IMR-90 (cell line): Measurements from ENCODE around the gene MRPL23. TPM values are rescaled to one million over a fixed set of nuclear protein-coding genes. Genes with fewer than 3 reads are reported as not detected.

ENCODE experiments used
- ATAC-seq: fragments of 200-7000 bp; cut with Tn5 transposase; 2 replicates; pipeline ENCODE4 v1.9.1; 2020; ENCODE audit warnings: low read depth, mild to moderate bottlenecking, moderate library complexity
- BruUV-seq: library from RNA; stranded (reverse); fragments of 400-500 nt; replicated peaks from 2 replicates; lab custom pipeline; 2021; lab: Mats Ljungman, UMichigan
- CTCF ChIA-PET: fragments of 300-600 bp; formaldehyde crosslinking; extraction: SDS; loops from one replicate; lab custom pipeline; 2021; ENCODE audit warnings: antibody characterized with exemption; lab: Yijun Ruan, JAX
- POLR2A ChIA-PET: fragments of 300-600 bp; sonication (Branson Sonifier 250); formaldehyde crosslinking; loops from one replicate; lab custom pipeline; 2022; ENCODE audit warnings: antibody characterized with exemption; ENCODE audit not compliant: unreplicated experiment; lab: Charles Lee
- DNase-seq: peaks from one replicate; pipeline ENCODE4 v3.0.0; 2013
- H2AFZ ChIP-seq: replicated peaks from 2 replicates; pipeline ENCODE3; 2013; ENCODE audit warnings: low read length, mild to moderate bottlenecking; ENCODE audit not compliant: poor library complexity
- H2AK5ac ChIP-seq: 2 replicates; pipeline ENCODE4 v1.6.1; 2013; ENCODE audit warnings: low read depth, low read length, inconsistent platforms
- H2AK9ac ChIP-seq: replicated peaks from 2 replicates; pipeline ENCODE3; 2013; ENCODE audit warnings: mild to moderate bottlenecking, low read depth, low read length, moderate library complexity; ENCODE audit not compliant: poor library complexity
- H2BK120ac ChIP-seq: 2 replicates; pipeline ENCODE4 v1.6.1; 2013; ENCODE audit warnings: low read depth, low read length, inconsistent platforms
- H2BK15ac ChIP-seq: 3 replicates; pipeline ENCODE4 v1.6.1; 2013; ENCODE audit warnings: low read depth, low read length, inconsistent platforms
- H2BK20ac ChIP-seq: 2 replicates; pipeline ENCODE4 v1.6.1; 2013; ENCODE audit warnings: low read depth, mild to moderate bottlenecking, inconsistent platforms, low read length, moderate library complexity
- H2BK5ac ChIP-seq: 2 replicates; pipeline ENCODE4 v1.6.1; 2013; ENCODE audit warnings: mild to moderate bottlenecking, low read depth, low read length, inconsistent platforms; ENCODE audit not compliant: poor library complexity, severe bottlenecking
- H3K14ac ChIP-seq: replicated peaks from 2 replicates; pipeline ENCODE4 v1.6.1; 2013; ENCODE audit warnings: low read depth, low read length, inconsistent platforms
- H3K18ac ChIP-seq: 2 replicates; pipeline ENCODE4 v1.6.1; 2013; ENCODE audit warnings: low read depth, low read length, control low read depth
- H3K23ac ChIP-seq: 2 replicates; pipeline ENCODE4 v1.6.1; 2013; ENCODE audit warnings: low read depth, low read length, inconsistent platforms
- H3K27ac ChIP-seq: 2 replicates; pipeline ENCODE4 v1.5.1; 2013; ENCODE audit warnings: mild to moderate bottlenecking, control low read depth, low read length; ENCODE audit not compliant: insufficient read depth
- H3K27me3 ChIP-seq: 2 replicates; pipeline ENCODE4 v1.6.1; 2013; ENCODE audit warnings: low read length; ENCODE audit not compliant: control insufficient read depth, insufficient read depth
- H3K36me3 ChIP-seq: 2 replicates; pipeline ENCODE4 v1.6.1; 2013; ENCODE audit warnings: low read length, mixed read lengths; ENCODE audit not compliant: control insufficient read depth, insufficient read depth
- H3K4ac ChIP-seq: 2 replicates; pipeline ENCODE4 v1.6.1; 2013; ENCODE audit warnings: low read depth, low read length, inconsistent platforms
- H3K4me1 ChIP-seq: 2 replicates; pipeline ENCODE4 v1.6.1; 2013; ENCODE audit warnings: low read length, mixed read lengths; ENCODE audit not compliant: control insufficient read depth, insufficient read depth
- H3K4me2 ChIP-seq: 2 replicates; pipeline ENCODE4 v1.6.1; 2013; ENCODE audit warnings: low read depth, mild to moderate bottlenecking, control low read depth, low read length, moderate library complexity
- H3K4me3 ChIP-seq: 2 replicates; pipeline ENCODE4 v1.5.1; 2013; ENCODE audit warnings: low read depth, mild to moderate bottlenecking, control low read depth, low read length, moderate library complexity; ENCODE audit not compliant: insufficient read depth
- H3K56ac ChIP-seq: 2 replicates; pipeline ENCODE4 v1.6.1; 2013; ENCODE audit warnings: low read length, inconsistent platforms; ENCODE audit not compliant: insufficient read depth; ENCODE audit errors: extremely low read depth
- H3K79me1 ChIP-seq, 2 experiments: 2 replicates each; pipeline ENCODE4 v1.6.1; 2013; ENCODE audit warnings: low read length in 2 of 2, inconsistent platforms in 1 of 2, low read depth in 1 of 2
- H3K9ac ChIP-seq: 2 replicates; pipeline ENCODE4 v1.6.1; 2013; ENCODE audit warnings: low read depth, low read length, control low read depth
- H3K9me1 ChIP-seq: 2 replicates; pipeline ENCODE4 v1.6.1; 2013; ENCODE audit warnings: low read length, inconsistent platforms; ENCODE audit not compliant: insufficient read depth
- H3K9me3 ChIP-seq: 2 replicates; pipeline ENCODE4 v1.6.1; 2013; ENCODE audit warnings: low read length; ENCODE audit not compliant: control insufficient read depth, insufficient read depth
- H4K20me1 ChIP-seq: 2 replicates; pipeline ENCODE4 v1.6.1; 2013; ENCODE audit warnings: low read length, inconsistent platforms; ENCODE audit not compliant: insufficient read depth
- H4K5ac ChIP-seq: 2 replicates; pipeline ENCODE4 v1.6.1; 2013; ENCODE audit warnings: mild to moderate bottlenecking, low read depth, low read length, control low read depth
- H4K8ac ChIP-seq, 2 experiments: 2 replicates each; pipeline ENCODE4 v1.6.1; 2013; ENCODE audit warnings: low read depth in 2 of 2, low read length in 2 of 2, control low read depth in 1 of 2, inconsistent platforms in 1 of 2
- H4K91ac ChIP-seq: 2 replicates; pipeline ENCODE4 v1.6.1; 2013; ENCODE audit warnings: low read depth, low read length, inconsistent platforms; ENCODE audit not compliant: insufficient read depth
- BHLHE40 ChIP-seq: fragments of 150-350 bp; IDR thresholded peaks from 2 replicates; pipeline ENCODE4 v1.6.1; 2016; ENCODE audit warnings: mild to moderate bottlenecking, low read depth, low read length
- FOS ChIP-seq: fragments of 150-350 bp; IDR thresholded peaks from 2 replicates; pipeline ENCODE4 v1.6.1; 2016; ENCODE audit warnings: low read depth, low read length
- MAZ ChIP-seq: IDR thresholded peaks from 2 replicates; pipeline ENCODE4 v1.6.1; 2012; ENCODE audit warnings: low read depth, mild to moderate bottlenecking, low read length, improper control_type of control experiment, moderate library complexity, borderline replicate concordance
- MXI1 ChIP-seq: IDR thresholded peaks from 2 replicates; pipeline ENCODE4 v1.6.1; 2012; ENCODE audit warnings: low read depth, mild to moderate bottlenecking, low read length, moderate library complexity, borderline replicate concordance
- NFE2L2 ChIP-seq: fragments of 150-350 bp; IDR thresholded peaks from 2 replicates; pipeline ENCODE4 v1.6.1; 2016; ENCODE audit warnings: low read depth, mild to moderate bottlenecking, low read length
- POLR2A ChIP-seq: IDR thresholded peaks from 2 replicates; pipeline ENCODE4 v1.6.1; 2012; ENCODE audit warnings: mild to moderate bottlenecking, low read depth, low read length
- RAD21 ChIP-seq: IDR thresholded peaks from 2 replicates; pipeline ENCODE4 v1.6.1; 2012; ENCODE audit warnings: low read length, improper control_type of control experiment
- RCOR1 ChIP-seq: IDR thresholded peaks from 2 replicates; pipeline ENCODE4 v1.6.1; 2012; ENCODE audit warnings: mild to moderate bottlenecking, low read length, improper control_type of control experiment; ENCODE audit not compliant: insufficient replicate concordance
- SMC3 ChIP-seq: fragments of 150-350 bp; IDR thresholded peaks from 2 replicates; pipeline ENCODE4 v1.6.1; 2016; ENCODE audit warnings: low read depth, mild to moderate bottlenecking, antibody characterized with exemption, low read length, moderate library complexity
- WGBS, 2 experiments: methylation state at CpG; one replicate each; pipeline versions ENCODE4 v1.1.5 to v1.1.7; 2013; ENCODE audit warnings: missing lambda C conversion rate in 2 of 2; ENCODE audit not compliant: insufficient read length in 1 of 2; ENCODE audit errors: extremely low coverage in 2 of 2; 5-methylcytosine and 5-hydroxymethylcytosine counted together
- dilution Hi-C: fragments of 300-500 bp; cut with HindIII; formaldehyde crosslinking; loops from one replicate; pipeline ENCODE4 v1.14.3; 2018; ENCODE audit warnings: low sequenced_read_pairs; ENCODE audit not compliant: unreplicated experiment
- in situ Hi-C: fragments of 300-500 bp; cut with MboI; formaldehyde crosslinking; loops from 3 replicates; pipeline ENCODE4 v1.14.3; 2019; ENCODE audit warnings: low sequenced_read_pairs, inconsistent platforms, mixed read lengths
- intact Hi-C: fragments of 100-400 bp; cut with micrococcal nuclease; formaldehyde crosslinking; loops from 2 replicates; pipeline ENCODE4 v1.10.0; 2022
- polyA plus RNA-seq, 3 experiments: library from polyadenylated mRNA; depleted of rRNA; stranded (reverse); fragments of >200 nt; gene quantifications; 2 replicates each; pipeline ENCODE4 v1.2.3, GENCODE V29; 2012; ENCODE audit warnings: low replicate concordance in 1 of 3
- total RNA-seq: library from RNA; depleted of rRNA; stranded (reverse); fragments of >200 nt; gene quantifications from 2 replicates; pipeline ENCODE4 v1.2.3, GENCODE V29; 2012

The MRPL23 gene
- total and polyA plus RNA-seq, 2 of the 4 experiments (the other 2 are of a cell fraction) = 68.4 to 114 TPM

DNA sequence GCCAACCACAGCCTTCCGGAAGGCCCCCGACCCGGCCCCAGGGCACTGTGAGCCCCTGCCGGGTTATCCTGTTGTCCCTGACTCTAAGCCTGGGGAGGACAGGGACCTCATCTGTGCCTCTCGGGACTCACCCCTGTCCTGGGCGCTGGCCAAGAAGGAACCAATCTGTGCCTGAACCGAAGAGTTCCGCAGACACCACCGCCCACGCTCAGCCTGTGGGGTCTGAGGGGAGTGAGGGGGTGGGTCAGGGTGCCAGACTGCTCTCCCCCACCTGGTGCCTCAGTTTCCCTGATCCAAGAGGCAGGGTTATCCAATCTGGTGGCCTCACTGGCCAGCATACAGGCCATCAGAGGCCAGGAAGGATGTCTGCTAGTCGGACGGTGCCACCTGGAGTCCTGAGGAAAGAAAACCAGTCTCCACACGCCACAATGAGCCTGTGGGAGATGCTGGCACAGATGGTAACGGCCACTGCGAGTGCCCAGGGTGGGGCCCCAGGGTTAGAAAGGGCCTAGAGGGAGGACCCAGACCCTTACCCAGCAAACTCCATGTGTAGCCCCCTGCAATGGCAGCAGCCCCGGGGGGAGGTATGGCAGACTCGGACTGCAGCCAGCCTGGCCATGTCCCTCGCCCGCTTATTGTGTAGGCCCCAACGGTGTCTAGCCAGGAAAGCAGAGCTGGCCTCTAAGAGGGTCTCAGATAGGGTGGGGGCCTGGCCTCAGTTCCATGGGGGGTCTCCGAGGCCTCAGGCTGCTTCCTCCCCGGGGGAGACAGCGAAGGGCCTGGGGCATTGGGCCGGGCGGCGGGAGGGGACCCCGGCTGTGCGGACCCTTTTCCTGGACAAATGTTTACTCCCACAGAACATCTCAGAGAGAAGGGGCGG is 28.5 kb upstream of the MRPL23 start (continued):
- no peak for TF ChIP-seq RCOR1

DNA sequence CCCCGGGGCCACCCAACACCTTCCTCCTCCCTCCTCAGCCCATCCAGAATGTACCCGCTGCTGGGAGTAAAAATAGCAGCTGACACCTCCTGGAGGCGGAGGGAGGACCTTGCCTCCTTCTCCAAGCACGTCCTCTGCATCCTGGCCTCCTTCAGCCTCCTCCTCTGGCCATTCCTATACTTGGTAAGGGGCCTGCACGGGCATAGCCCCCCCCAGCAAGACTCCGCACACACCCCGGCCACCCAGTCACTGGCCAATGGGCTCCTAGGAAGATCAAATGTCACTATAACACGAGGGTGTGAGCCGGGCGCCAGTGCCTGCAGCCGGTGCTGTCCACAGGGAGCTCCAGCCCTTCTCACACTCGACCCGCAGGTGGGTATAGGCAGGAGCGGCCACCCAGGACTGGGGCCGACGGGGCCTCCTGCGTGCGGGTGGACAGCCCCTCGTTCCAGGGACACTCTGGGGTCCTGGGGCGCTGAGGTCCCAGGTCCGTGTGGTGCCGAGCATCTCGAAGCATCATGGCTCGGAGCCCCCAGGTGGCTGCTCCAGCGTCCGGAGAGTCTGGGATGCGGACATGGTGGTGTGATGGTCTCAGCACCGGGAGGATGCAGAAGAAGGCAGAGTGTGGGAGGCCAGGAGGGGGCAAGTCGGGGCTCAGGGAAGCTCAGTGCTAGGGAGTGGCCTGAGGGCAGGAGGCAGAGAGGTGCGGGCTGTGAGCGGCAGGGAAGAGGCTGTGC is 27.6 kb upstream of the MRPL23 start, which contains the start of gene TNNT3:
Gene TNNT3 (plus strand): TSS at position 313 of the 737 bp plus-strand sequence. CDS start 3,172 bp downstream, outside the sequence.
- Histone ChIP-seq H4K8ac (no peak within 1 kb of the TSS), H3K23ac (no peak within 1 kb of the TSS), H3K56ac (no peak within 1 kb of the TSS), H3K4me2 (no peak within 1 kb of the TSS), H3K27me3 (peaks cover 13% of the 10 kb centered on the region), H2AFZ (peak within 1 kb of the TSS; percentile 51), H3K79me1 (no peaks in the 10 kb centered on the region), H3K4me3 (no peak within 1 kb of the TSS), H3K9ac (no peak within 1 kb of the TSS), H3K4ac (no peak within 1 kb of the TSS), H2BK5ac (no peak within 1 kb of the TSS), H2AK5ac (no peak within 1 kb of the TSS), H2BK120ac (no peak within 1 kb of the TSS), H2BK15ac (no peak within 1 kb of the TSS), H2AK9ac (no peak within 1 kb of the TSS), H3K9me1 (no peaks in the 10 kb centered on the region), H2BK20ac (no peak within 1 kb of the TSS), H3K9me3 (no peaks in the 10 kb centered on the region), H4K5ac (no peak within 1 kb of the TSS), H3K36me3 (no peaks in the 10 kb centered on the region), H4K20me1 (no peaks in the 10 kb centered on the region; the same call in 1 of the 2 replicates), H3K27ac (no peak within 1 kb of the TSS), H3K14ac (no peak within 1 kb of the TSS), H3K4me1 (no peaks in the 10 kb centered on the region), H3K18ac (no peak within 1 kb of the TSS), H4K91ac (no peak within 1 kb of the TSS)
- in situ Hi-C loops = no loop called here
- intact Hi-C loops = no loop called here
- 58% methylated on average over 16 of the region's 31 CpGs; no CpG with 5 or more reads in 1 of the 2 experiments for WGBS, 2 experiments
- CTCF ChIA-PET = no interaction called here
- no TSS peak for BruUV-seq
- ATAC-seq (no peak), DNase-seq (no peak)
- POLR2A ChIA-PET = no interaction called here
- dilution Hi-C loops = no loop called here
- TF ChIP-seq NFE2L2 (no peak), MAZ (no peak), BHLHE40 (no peak), POLR2A (no peak), RAD21 (no peak), FOS (no peak), SMC3 (no peak), MXI1 (no peak)
